Left lung (tissue), 10 donors: ENCODE measurements around the gene PYGM. TPM values are rescaled to one million over a fixed set of nuclear protein-coding genes. Genes with fewer than 3 reads are reported as not detected.
"Not testable (repeated sequence)": the region's sequence is repeated elsewhere in the genome, so short reads cannot be mapped to it uniquely, and the experiment has no call there.

ENCODE experiments used
- ATAC-seq: fragments of 200-7000 bp; cut with Tn5 transposase; one replicate; pipeline ENCODE4 v1.9.1; 2020; ENCODE audit warnings: moderate library complexity
- DNase-seq, 4 donors: peaks; one replicate each; pipeline ENCODE4 v3.0.0-alpha.2; 2013 to 2020
- H3K27ac ChIP-seq, 2 donors: fragments of 200-600 bp; sonication (generic) in 1 of 2; one replicate each; pipeline versions ENCODE4 v1.5.0 to v1.8.0; 2020 to 2021
- H3K27me3 ChIP-seq, 2 donors: fragments of 200-600 bp; sonication (generic) in 1 of 2; one replicate each; pipeline versions ENCODE4 v1.5.0 to v1.8.0; 2020 to 2021
- H3K36me3 ChIP-seq, 2 donors: fragments of 200-600 bp; sonication (generic) in 1 of 2; one replicate each; pipeline versions ENCODE4 v1.5.0 to v1.8.0; 2020 to 2021
- H3K4me1 ChIP-seq, 2 donors: fragments of 200-600 bp; one replicate each; pipeline ENCODE4 v1.8.0; 2021
- H3K4me3 ChIP-seq, 2 donors: fragments of 200-600 bp; sonication (generic) in 1 of 2; one replicate each; pipeline versions ENCODE4 v1.5.0 to v1.8.0; 2020 to 2021; ENCODE audit warnings: mild to moderate bottlenecking in 1 of 2
- H3K9me3 ChIP-seq, 2 donors: fragments of 200-600 bp; sonication (generic) in 1 of 2; one replicate each; pipeline versions ENCODE4 v1.5.0 to v1.8.0; 2020 to 2021
- CTCF ChIP-seq, 2 donors: fragments of 200-600 bp; sonication (generic) in 1 of 2; IDR thresholded peaks; one replicate each; pipeline versions ENCODE4 v1.5.0 to v1.8.0; 2021; ENCODE audit warnings: antibody characterized with exemption in 2 of 2
- intact Hi-C, 2 donors: fragments of 100-400 bp; cut with DNase I; formaldehyde crosslinking; loops; one replicate each; pipeline versions ENCODE4 v1.11.2 to v1.14.2; 2022
- polyA plus RNA-seq, 6 donors: library from polyadenylated mRNA; unstranded; fragments of 120-200 nt; gene quantifications; one replicate each; pipeline ENCODE4 v1.2.1, GENCODE V29; 2013; ENCODE audit not compliant: insufficient read length in 6 of 6
- total RNA-seq, 2 donors: library from RNA; stranded (reverse); fragmentation: NEBNext Ultra II Directional; extraction: Animal tissue kit (Norgen Biotek cat#: 25700); gene quantifications; one replicate each; pipeline ENCODE4 v1.2.1, GENCODE V29; 2021
- donor health status: DM: no; HTN: yes; CAD: no.
- donor health status: DM: no; HTN: no; CAD: no.

The PYGM gene
- total and polyA plus RNA-seq, 8 donors = 1.3 to 4.4 (median 3.5) TPM

GRCh38 chr11:64710418-64711137 is 49.2 kb downstream of the PYGM start:
- intact Hi-C loops = no loop called here
- H3K9me3 ChIP-seq = no peaks in the 10 kb centered on the region
- DNase-seq (no peak), ATAC-seq (no peak)
- H3K4me1 ChIP-seq = peaks cover 0 to 29% of the 10 kb centered on the region in 2 donors
- no peak for TF ChIP-seq CTCF (IDR thresholded peaks at IDR 0.05)
- H3K27me3 ChIP-seq = peaks cover 48 to 94% of the 10 kb centered on the region in 2 donors
- no peak overlapping the region for H3K4me3 ChIP-seq
- no peaks in the 10 kb centered on the region for H3K36me3 ChIP-seq
- H3K27ac ChIP-seq = no peak overlapping the region

- intact Hi-C loops = no loop called here
- Histone ChIP-seq H3K27ac (no peak overlapping the region), H3K9me3 (no peaks in the 10 kb centered on the region), H3K4me3 (no peak overlapping the region), H3K36me3 (no peaks in the 10 kb centered on the region), H3K27me3 (peaks cover 0 to 66% of the 10 kb centered on the region in 2 donors), H3K4me1 (no peaks in the 10 kb centered on the region)
- DNase-seq = no peak
- ATAC-seq = no peak
- TF ChIP-seq CTCF (IDR thresholded peaks at IDR 0.05) = no peak
Measured at GRCh38 chr11:64705501-64705900, 54.3 kb downstream of the PYGM start.

- DNase-seq (no peak), ATAC-seq (no peak)
- TF ChIP-seq CTCF (IDR thresholded peaks at IDR 0.05) = no peak
- Histone ChIP-seq H3K9me3 (no peaks in the 10 kb centered on the region), H3K27ac (no peak overlapping the region), H3K4me3 (no peak overlapping the region), H3K4me1 (no peaks in the 10 kb centered on the region), H3K36me3 (no peaks in the 10 kb centered on the region), H3K27me3 (peaks cover 0 to 42% of the 10 kb centered on the region in 2 donors)
- intact Hi-C loops = no loop called here
Measured at GRCh38 chr11:64703048-64703447, 56.7 kb downstream of the PYGM start.

GRCh38 chr11:64701956-64702355 is 57.8 kb downstream of the PYGM start:
- intact Hi-C loops, H3K9me3 ChIP-seq, H3K4me3 ChIP-seq, H3K36me3 ChIP-seq, H3K4me1 ChIP-seq, H3K27ac ChIP-seq, DNase-seq, ATAC-seq: not testable (repeated sequence)
- peaks cover 0 to 31% of the 10 kb centered on the region in 2 donors for H3K27me3 ChIP-seq

- Histone ChIP-seq H3K36me3 (no peaks in the 10 kb centered on the region), H3K27ac (no peak overlapping the region), H3K4me3 (no peak overlapping the region), H3K27me3 (peaks cover 0 to 22% of the 10 kb centered on the region in 2 donors), H3K9me3 (no peaks in the 10 kb centered on the region), H3K4me1 (no peaks in the 10 kb centered on the region)
- DNase-seq (no peak), ATAC-seq (no peak)
- intact Hi-C loops = no loop called here
- no peak for TF ChIP-seq CTCF (IDR thresholded peaks at IDR 0.05)
Measured at GRCh38 chr11:64698427-64698826, 61.3 kb downstream of the PYGM start.
